Type B pancreatic cell (in vitro differentiated cells): ENCODE results near the gene TPK1. TPM values are rescaled to one million over a fixed set of nuclear protein-coding genes. Genes with fewer than 3 reads are reported as not detected.

Source experiments
- DNase-seq: peaks from one replicate; pipeline ENCODE4 v3.0.0; 2021; ENCODE audit warnings: mixed read lengths; ENCODE audit not compliant: unreplicated experiment; ENCODE audit errors: extremely low spot score
- H3K27ac Mint-ChIP-seq: 2 replicates; pipeline ENCODE4 v1.8.0; 2021; ENCODE audit warnings: mild to moderate bottlenecking, mixed read lengths
- H3K27me3 Mint-ChIP-seq: 2 replicates; pipeline ENCODE4 v1.8.0; 2021; ENCODE audit warnings: mixed read lengths
- H3K36me3 Mint-ChIP-seq: 2 replicates; pipeline ENCODE4 v1.8.0; 2021; ENCODE audit warnings: mixed read lengths
- H3K4me1 Mint-ChIP-seq: one replicate; pipeline ENCODE4 v1.8.0; 2021; ENCODE audit warnings: mixed read lengths; ENCODE audit not compliant: unreplicated experiment
- H3K4me3 Mint-ChIP-seq: 2 replicates; pipeline ENCODE4 v1.8.0; 2021; ENCODE audit warnings: mild to moderate bottlenecking, mixed read lengths
- H3K9me3 Mint-ChIP-seq: 2 replicates; pipeline ENCODE4 v1.8.0; 2021; ENCODE audit warnings: mixed read lengths
- total RNA-seq: library from RNA; stranded (reverse); gene quantifications from 2 replicates; pipeline ENCODE4 v1.2.1, GENCODE V29; 2021; ENCODE audit warnings: low replicate concordance
- TF ChIP-seq, protein P1 (sequence below): fragments of 200-600 bp; sonication (generic); conservative IDR thresholded peaks from 2 replicates; pipeline ENCODE4 v1.5.0; 2021; ENCODE audit warnings: antibody characterized with exemption, mild to moderate bottlenecking

The TPK1 gene
- total RNA-seq, 1 donor from 2014 or later = 3.2 TPM

DNA sequence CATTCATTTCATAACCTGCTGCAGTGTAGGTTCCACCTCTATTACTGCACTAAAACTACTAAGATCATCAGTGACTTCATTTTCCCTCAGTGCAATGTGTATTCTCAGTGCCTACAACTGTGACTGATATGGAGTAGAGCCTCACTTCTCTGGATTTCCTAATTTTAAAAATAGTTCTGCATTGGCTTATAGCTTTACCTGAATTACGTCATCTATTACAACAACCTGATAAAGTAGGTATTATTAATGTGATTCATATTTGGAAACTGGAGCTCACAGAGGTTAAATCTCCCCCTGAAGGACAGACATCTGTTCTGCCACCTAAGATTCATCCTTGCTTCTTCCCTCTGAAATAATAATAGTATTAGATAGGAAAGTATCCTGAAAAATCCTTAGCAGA lies 361.5 kb downstream of the TPK1 start:
- no peak overlapping the region for H3K4me3 Mint-ChIP-seq
- DNase-seq = no peak
- H3K27me3 Mint-ChIP-seq = peaks cover 7% of the 10 kb centered on the region
- H3K9me3 Mint-ChIP-seq = no peaks in the 10 kb centered on the region
- H3K27ac Mint-ChIP-seq = no peak overlapping the region
- H3K36me3 Mint-ChIP-seq = no peaks in the 10 kb centered on the region
- TF ChIP-seq, protein P1, sequence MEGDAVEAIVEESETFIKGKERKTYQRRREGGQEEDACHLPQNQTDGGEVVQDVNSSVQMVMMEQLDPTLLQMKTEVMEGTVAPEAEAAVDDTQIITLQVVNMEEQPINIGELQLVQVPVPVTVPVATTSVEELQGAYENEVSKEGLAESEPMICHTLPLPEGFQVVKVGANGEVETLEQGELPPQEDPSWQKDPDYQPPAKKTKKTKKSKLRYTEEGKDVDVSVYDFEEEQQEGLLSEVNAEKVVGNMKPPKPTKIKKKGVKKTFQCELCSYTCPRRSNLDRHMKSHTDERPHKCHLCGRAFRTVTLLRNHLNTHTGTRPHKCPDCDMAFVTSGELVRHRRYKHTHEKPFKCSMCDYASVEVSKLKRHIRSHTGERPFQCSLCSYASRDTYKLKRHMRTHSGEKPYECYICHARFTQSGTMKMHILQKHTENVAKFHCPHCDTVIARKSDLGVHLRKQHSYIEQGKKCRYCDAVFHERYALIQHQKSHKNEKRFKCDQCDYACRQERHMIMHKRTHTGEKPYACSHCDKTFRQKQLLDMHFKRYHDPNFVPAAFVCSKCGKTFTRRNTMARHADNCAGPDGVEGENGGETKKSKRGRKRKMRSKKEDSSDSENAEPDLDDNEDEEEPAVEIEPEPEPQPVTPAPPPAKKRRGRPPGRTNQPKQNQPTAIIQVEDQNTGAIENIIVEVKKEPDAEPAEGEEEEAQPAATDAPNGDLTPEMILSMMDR = no peak
- no peaks in the 10 kb centered on the region for H3K4me1 Mint-ChIP-seq

DNA sequence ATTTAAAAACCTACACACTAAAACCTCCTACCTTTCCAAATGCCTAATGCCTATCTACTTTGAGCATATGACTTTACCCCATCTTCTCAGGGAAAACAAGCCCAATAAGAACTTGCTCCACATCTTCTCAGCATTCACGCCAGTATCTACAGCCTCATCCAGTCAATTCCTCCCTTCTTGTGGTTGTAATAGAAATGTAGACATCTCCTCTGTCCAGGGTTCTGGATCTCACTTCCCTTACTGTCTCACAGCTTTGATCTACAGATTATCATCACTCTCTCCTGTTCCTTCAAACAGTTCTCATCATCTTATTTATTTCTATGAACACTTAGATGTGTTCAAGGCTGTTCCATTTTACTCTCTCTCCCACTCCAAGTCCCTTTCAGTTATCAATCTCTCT lies 361.9 kb downstream of the TPK1 start:
- TF ChIP-seq, protein P1 = no peak
- no peak overlapping the region for H3K4me3 Mint-ChIP-seq
- DNase-seq = no peak
- H3K9me3 Mint-ChIP-seq = no peaks in the 10 kb centered on the region
- H3K36me3 Mint-ChIP-seq = no peaks in the 10 kb centered on the region
- no peak overlapping the region for H3K27ac Mint-ChIP-seq
- no peaks in the 10 kb centered on the region for H3K4me1 Mint-ChIP-seq
- peaks cover 7% of the 10 kb centered on the region for H3K27me3 Mint-ChIP-seq

DNA sequence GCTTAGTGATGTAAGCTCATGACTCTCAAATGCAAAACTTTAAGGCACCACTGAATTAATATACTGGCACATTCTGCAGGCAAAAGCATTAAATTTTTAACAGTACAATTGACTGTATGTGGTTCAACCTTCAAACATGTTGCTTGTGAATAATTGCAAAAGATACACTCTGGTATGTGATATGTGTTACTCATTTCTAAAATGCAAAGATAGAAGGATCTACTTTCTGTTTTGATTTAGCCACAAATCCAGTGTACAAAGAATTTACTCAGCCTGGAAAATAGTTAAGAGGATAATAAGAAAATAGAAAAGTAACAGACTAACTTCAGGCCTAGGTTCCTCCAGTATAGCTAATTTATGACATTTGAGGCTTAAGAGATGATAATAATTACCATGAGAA lies 365.8 kb downstream of the TPK1 start:
- TF ChIP-seq, protein P1 = no peak
- no peak for DNase-seq
- no peaks in the 10 kb centered on the region for H3K36me3 Mint-ChIP-seq
- no peaks in the 10 kb centered on the region for H3K4me1 Mint-ChIP-seq
- peaks cover 11% of the 10 kb centered on the region for H3K27me3 Mint-ChIP-seq
- no peaks in the 10 kb centered on the region for H3K9me3 Mint-ChIP-seq
- H3K4me3 Mint-ChIP-seq = no peak overlapping the region
- H3K27ac Mint-ChIP-seq = no peak overlapping the region

DNA sequence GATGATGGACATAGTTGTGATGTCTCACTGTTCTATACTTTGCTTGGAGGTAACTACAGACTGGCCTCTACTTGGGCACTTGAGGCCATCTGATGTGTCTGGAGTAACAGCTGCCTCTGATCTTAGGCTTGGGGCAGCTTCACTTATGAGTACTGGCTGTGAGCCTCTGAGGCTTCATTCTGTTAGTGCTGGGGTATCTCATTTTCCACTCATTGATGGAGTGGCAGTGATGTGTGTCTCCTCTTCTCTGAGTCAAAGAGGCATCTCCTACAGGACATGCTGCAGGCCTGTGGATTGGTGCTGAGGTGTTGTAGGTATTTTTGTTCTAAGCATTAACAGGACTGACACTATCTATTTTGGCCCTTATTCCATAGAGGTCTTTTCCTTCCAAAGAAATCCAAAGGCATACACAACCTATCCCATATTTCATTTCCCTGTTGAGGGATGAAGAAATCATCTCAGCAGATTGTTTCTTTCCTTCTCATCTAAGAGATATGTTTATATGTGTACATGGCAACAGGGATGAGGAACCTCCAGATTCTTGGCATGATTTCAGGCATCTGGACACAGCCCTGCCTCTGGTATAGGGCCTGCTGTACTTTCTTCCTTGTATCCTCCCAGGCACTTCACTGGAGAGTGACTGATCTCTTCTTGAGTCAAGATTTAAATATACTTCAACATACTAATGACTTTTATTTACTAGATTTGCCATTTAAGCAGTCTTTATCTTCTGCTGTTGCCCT lies 366.7 kb downstream of the TPK1 start:
- TF ChIP-seq, protein P1 = no peak
- Mint-ChIP-seq H3K4me3 (no peak overlapping the region), H3K36me3 (no peaks in the 10 kb centered on the region)

DNA sequence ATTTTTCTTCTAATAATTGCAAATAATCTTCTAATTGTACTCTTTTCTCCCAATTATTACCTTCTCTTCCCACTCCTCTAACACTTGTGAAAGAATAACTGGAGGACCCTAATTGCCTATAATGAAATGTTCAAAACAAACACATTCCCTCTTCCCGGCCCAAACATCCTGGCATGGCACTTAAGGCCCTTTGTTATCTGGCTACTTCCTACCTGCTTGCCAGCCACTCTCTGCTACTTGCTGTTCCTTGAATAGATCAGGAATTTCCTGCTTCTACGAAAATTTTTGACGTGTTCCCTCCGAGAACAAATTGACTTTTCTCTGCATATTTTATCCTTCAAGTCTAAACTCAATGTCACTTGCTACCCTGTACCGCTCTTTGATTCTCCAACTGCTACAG lies 376.2 kb downstream of the TPK1 start:
- no peak overlapping the region for H3K27ac Mint-ChIP-seq
- TF ChIP-seq, protein P1 = no peak
- H3K4me3 Mint-ChIP-seq = no peak overlapping the region
- H3K27me3 Mint-ChIP-seq = no peaks in the 10 kb centered on the region
- H3K4me1 Mint-ChIP-seq = no peaks in the 10 kb centered on the region
- DNase-seq = no peak
- no peaks in the 10 kb centered on the region for H3K36me3 Mint-ChIP-seq
- no peaks in the 10 kb centered on the region for H3K9me3 Mint-ChIP-seq

More for the DNA sequence above, 366.7 kb downstream of the TPK1 start:
- no peak overlapping the region for H3K27ac Mint-ChIP-seq
- no peaks in the 10 kb centered on the region for H3K4me1 Mint-ChIP-seq
- H3K9me3 Mint-ChIP-seq = no peaks in the 10 kb centered on the region
- DNase-seq = no peak
- H3K27me3 Mint-ChIP-seq = peaks cover 10% of the 10 kb centered on the region

DNA sequence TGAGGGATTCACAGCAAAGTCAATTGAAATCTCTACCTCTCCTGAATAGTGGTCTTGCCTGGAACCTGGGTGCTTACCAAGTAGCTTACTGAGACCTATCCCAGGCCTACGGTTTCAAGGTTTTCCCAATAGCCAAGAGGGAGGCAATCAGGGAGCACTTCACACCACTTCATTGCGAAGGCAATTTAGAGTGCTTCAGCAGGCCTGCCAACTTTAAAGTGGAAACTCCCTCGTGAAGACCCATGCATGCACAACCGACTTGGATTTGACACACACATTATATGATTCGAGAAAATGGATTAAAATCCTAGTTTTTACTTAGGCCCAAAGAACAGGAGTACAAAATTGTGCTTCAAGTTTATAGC lies 380.8 kb downstream of the TPK1 start:
- no peaks in the 10 kb centered on the region for H3K9me3 Mint-ChIP-seq
- no peak overlapping the region for H3K4me3 Mint-ChIP-seq
- TF ChIP-seq, protein P1 = no peak
- no peaks in the 10 kb centered on the region for H3K4me1 Mint-ChIP-seq
- no peak overlapping the region for H3K27ac Mint-ChIP-seq
- no peaks in the 10 kb centered on the region for H3K36me3 Mint-ChIP-seq
- no peaks in the 10 kb centered on the region for H3K27me3 Mint-ChIP-seq
- no peak for DNase-seq
